Measurements from ENCODE around the gene OSBPL10. TPM values are rescaled to one million over a fixed set of nuclear protein-coding genes. Genes with fewer than 3 reads are reported as not detected.
A peak's percentile ranks its signal among the peaks of the same experiment; 100 is the strongest.

OSBPL10 gene
- total and polyA plus RNA-seq, 2 experiments from 2014 or later: 2.4 to 8.1 TPM

DNA sequence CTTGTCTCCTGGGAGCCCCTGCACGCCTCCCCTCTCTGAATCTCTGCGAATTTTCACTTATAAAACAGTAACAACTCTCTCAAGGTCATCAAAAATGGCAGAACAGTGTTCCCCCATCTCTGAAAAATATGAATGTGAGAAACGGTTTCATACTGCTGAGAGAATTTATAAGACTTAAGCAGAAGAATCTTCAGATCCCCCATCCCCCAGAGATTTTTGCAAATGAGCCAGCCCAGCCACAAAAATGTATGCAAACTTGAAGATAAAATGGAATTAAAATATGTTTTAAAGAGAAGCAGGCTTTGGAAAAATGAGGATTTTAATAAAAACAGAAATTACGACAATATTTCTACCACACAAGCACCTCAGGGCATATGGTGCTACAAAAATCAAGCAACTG lies 275.3 kb downstream of the OSBPL10 start:
- H3K27me3 ChIP-seq (replicated peaks; ENCODE audit: insufficient read depth): no peaks in the 10 kb centered on the region
- no peak overlapping the region for H2AFZ ChIP-seq
- H3K9ac ChIP-seq: no peak overlapping the region
- no peak overlapping the region for H3K4me3 ChIP-seq
- no peaks in the 10 kb centered on the region; the same call in 1 of the 2 replicates for H4K20me1 ChIP-seq (ENCODE audit: insufficient read depth)
- H3K79me2 ChIP-seq (ENCODE audit: insufficient read depth): no peaks in the 10 kb centered on the region
- H3K9me2 ChIP-seq (ENCODE audit: insufficient read depth): no peaks in the 10 kb centered on the region
- H3K4me2 ChIP-seq (ENCODE audit: unreplicated experiment): no peak overlapping the region
- H3K4me1 ChIP-seq (ENCODE audit: insufficient read depth): peaks cover 11% of the 10 kb centered on the region
- DNase-seq: no peak
- in situ Hi-C loops (cut with MboI): no loop called here
- WGBS, 2 experiments (ENCODE audit: low coverage in 1 of 2, low lambda C conversion rate in 2 of 2, missing lambda C conversion rate in 2 of 2): 91 to 93% methylated on average over 4 of the region's 4 CpGs
- no peak overlapping the region for H3K27ac ChIP-seq
- H3F3A ChIP-seq (ENCODE audit: insufficient read depth): peaks cover 15% of the 10 kb centered on the region
- TF ChIP-seq EZH2phosphoT487 (IDR thresholded peaks at IDR 0.05; ENCODE audit: insufficient read depth, low read depth) (no peak), EZH2 (IDR thresholded peaks at IDR 0.05; ENCODE audit: insufficient read depth, poor library complexity, severe bottlenecking) (no peak)
- no peaks in the 10 kb centered on the region for H3K9me3 ChIP-seq (ENCODE audit: low read depth)
- H3K36me3 ChIP-seq (ENCODE audit: low read depth): no peaks in the 10 kb centered on the region

DNA sequence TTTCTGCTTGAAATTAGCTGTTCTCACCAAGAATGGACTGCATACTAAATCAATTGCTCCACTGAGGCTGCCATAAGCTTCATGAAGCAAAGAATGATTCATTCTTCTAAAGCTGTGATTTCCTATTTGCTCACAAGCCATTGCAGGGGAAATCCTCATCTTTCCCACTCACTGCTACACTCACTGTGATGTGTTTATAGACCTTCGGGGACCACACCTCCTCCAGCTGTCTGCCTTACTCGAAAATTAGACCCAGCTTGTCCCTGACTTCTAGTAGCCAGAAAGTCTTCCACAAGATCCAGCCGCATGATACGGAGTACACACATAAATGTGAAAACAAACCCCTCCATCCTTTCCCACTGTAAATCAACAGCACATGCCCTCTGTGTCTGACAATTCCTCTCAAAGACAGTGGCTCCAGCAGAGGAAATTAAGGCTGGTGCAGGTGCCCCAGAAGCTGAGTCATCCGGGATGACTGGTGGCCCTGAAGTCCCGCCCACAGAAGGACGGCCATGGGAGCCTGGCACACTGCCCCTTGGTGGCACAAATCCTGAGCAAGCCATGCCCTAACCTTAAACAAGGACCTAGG lies 276.4 kb downstream of the OSBPL10 start:
- no peaks in the 10 kb centered on the region for H3K27me3 ChIP-seq (replicated peaks; ENCODE audit: insufficient read depth)
- no peak overlapping the region for H3K27ac ChIP-seq
- peaks cover 11% of the 10 kb centered on the region for H3K4me1 ChIP-seq (ENCODE audit: insufficient read depth)
- 1 to 2% methylated on average over 7 of the region's 7 CpGs for WGBS, 2 experiments (ENCODE audit: low coverage in 1 of 2, low lambda C conversion rate in 2 of 2, missing lambda C conversion rate in 2 of 2)
- TF ChIP-seq EZH2phosphoT487 (IDR thresholded peaks at IDR 0.05; ENCODE audit: insufficient read depth, low read depth) (no peak), EZH2 (IDR thresholded peaks at IDR 0.05; ENCODE audit: insufficient read depth, poor library complexity, severe bottlenecking) (no peak)
- peaks cover 15% of the 10 kb centered on the region for H3F3A ChIP-seq (ENCODE audit: insufficient read depth)
- H3K9me3 ChIP-seq (ENCODE audit: low read depth): no peaks in the 10 kb centered on the region
- H3K36me3 ChIP-seq (ENCODE audit: low read depth): no peaks in the 10 kb centered on the region
- no peaks in the 10 kb centered on the region for H3K9me2 ChIP-seq (ENCODE audit: insufficient read depth)
- H3K9ac ChIP-seq: peak overlapping the region; percentile 29; the same call in 1 of the 2 replicates
- H4K20me1 ChIP-seq (ENCODE audit: insufficient read depth): no peaks in the 10 kb centered on the region; the same call in 1 of the 2 replicates
- H2AFZ ChIP-seq: no peak overlapping the region
- H3K4me2 ChIP-seq (ENCODE audit: unreplicated experiment): peak overlapping the region; percentile 54
- in situ Hi-C loops (cut with MboI): no loop called here
- no peaks in the 10 kb centered on the region for H3K79me2 ChIP-seq (ENCODE audit: insufficient read depth)
- peak; percentile 83 for DNase-seq
- peak overlapping the region; percentile 38; the same call in 1 of the 2 replicates for H3K4me3 ChIP-seq

DNA sequence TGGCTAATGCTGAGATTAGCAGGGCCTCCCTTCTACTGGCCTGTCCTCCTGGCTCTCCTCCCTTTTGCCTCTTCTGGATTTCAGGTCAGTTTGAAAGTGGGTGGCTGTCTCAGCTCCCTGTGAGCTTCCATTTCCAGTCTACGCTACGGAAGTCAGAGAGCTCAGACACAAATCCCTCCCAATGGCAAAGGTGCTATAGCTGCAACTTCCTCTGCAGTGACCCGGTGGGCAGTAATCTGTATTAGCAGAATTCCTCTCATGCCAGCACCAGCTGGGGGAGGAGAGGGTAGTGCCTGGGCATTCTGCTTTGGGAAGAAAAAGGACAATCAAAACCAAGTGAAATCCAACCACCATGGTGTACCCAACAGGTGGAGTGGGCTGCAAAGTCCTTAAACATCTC lies 276.9 kb downstream of the OSBPL10 start:
- no peak overlapping the region for H3K27ac ChIP-seq
- peaks cover 15% of the 10 kb centered on the region for H3F3A ChIP-seq (ENCODE audit: insufficient read depth)
- DNase-seq: no peak
- no peaks in the 10 kb centered on the region for H3K36me3 ChIP-seq (ENCODE audit: low read depth)
- no peak overlapping the region for H2AFZ ChIP-seq
- H3K4me2 ChIP-seq (ENCODE audit: unreplicated experiment): peak overlapping the region; percentile 45
- H3K4me3 ChIP-seq: no peak overlapping the region; the same call in 1 of the 2 replicates
- TF ChIP-seq EZH2 (IDR thresholded peaks at IDR 0.05; ENCODE audit: insufficient read depth, poor library complexity, severe bottlenecking): no peak
- TF ChIP-seq EZH2phosphoT487 (IDR thresholded peaks at IDR 0.05; ENCODE audit: insufficient read depth, low read depth): no peak
- no peak overlapping the region for H3K9ac ChIP-seq
- no peaks in the 10 kb centered on the region; the same call in 1 of the 2 replicates for H4K20me1 ChIP-seq (ENCODE audit: insufficient read depth)
- 73 to 75% methylated on average over 3 of the region's 3 CpGs for WGBS, 2 experiments (ENCODE audit: low coverage in 1 of 2, low lambda C conversion rate in 2 of 2, missing lambda C conversion rate in 2 of 2)
- H3K9me2 ChIP-seq (ENCODE audit: insufficient read depth): no peaks in the 10 kb centered on the region
- H3K79me2 ChIP-seq (ENCODE audit: insufficient read depth): no peaks in the 10 kb centered on the region
- H3K9me3 ChIP-seq (ENCODE audit: low read depth): no peaks in the 10 kb centered on the region
- in situ Hi-C loops (cut with MboI): no loop called here
- no peaks in the 10 kb centered on the region for H3K27me3 ChIP-seq (replicated peaks; ENCODE audit: insufficient read depth)
- peaks cover 11% of the 10 kb centered on the region for H3K4me1 ChIP-seq (ENCODE audit: insufficient read depth)

DNA sequence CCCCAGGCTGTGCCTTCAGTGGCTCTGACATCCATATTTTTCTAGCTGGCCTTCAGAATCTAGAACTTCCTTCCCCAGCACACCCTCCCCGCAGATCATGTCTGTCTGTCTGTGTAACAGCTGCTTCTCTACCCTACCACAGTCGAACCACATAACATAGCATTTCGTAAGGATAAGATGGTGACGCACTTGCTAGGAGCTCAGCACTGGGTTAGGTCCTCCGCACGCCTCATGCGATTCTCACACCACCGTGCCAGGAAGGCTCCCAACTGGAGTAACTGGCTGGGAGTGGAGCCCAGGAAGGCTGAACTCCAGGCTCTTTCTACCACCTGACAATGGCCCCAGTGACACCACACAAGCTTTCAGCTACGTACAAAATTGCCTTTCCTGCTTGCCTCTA lies 279.8 kb downstream of the OSBPL10 start:
- WGBS, 2 experiments (ENCODE audit: low coverage in 1 of 2, low lambda C conversion rate in 2 of 2, missing lambda C conversion rate in 2 of 2): 75 to 79% methylated on average over 9 of the region's 9 CpGs
- no peak overlapping the region for H3K27ac ChIP-seq

More for the DNA sequence above, 279.8 kb downstream of the OSBPL10 start:
- Histone ChIP-seq H3K4me2 (ENCODE audit: unreplicated experiment) (no peak overlapping the region), H3F3A (ENCODE audit: insufficient read depth) (peaks cover 15% of the 10 kb centered on the region), H3K79me2 (ENCODE audit: insufficient read depth) (no peaks in the 10 kb centered on the region), H2AFZ (no peak overlapping the region), H3K4me3 (no peak overlapping the region), H3K9ac (no peak overlapping the region), H3K9me2 (ENCODE audit: insufficient read depth) (no peaks in the 10 kb centered on the region), H4K20me1 (ENCODE audit: insufficient read depth) (no peaks in the 10 kb centered on the region; the same call in 1 of the 2 replicates), H3K27me3 (replicated peaks; ENCODE audit: insufficient read depth) (no peaks in the 10 kb centered on the region), H3K36me3 (ENCODE audit: low read depth) (no peaks in the 10 kb centered on the region), H3K4me1 (ENCODE audit: insufficient read depth) (peaks cover 11% of the 10 kb centered on the region), H3K9me3 (ENCODE audit: low read depth) (no peaks in the 10 kb centered on the region)
- no peak for DNase-seq
- in situ Hi-C loops (cut with MboI): no loop called here
- TF ChIP-seq EZH2 (IDR thresholded peaks at IDR 0.05; ENCODE audit: insufficient read depth, poor library complexity, severe bottlenecking) (no peak), EZH2phosphoT487 (IDR thresholded peaks at IDR 0.05; ENCODE audit: insufficient read depth, low read depth) (no peak)

Data from GM23248 (cell line).